Muscle layer of colon (tissue), 2 donors: Measurements from ENCODE around the gene MAB21L3.
"Not testable (repeated sequence)": the region's sequence is repeated elsewhere in the genome, so short reads cannot be mapped to it uniquely, and the experiment has no call there.

Experiments
- H3K27ac ChIP-seq: one replicate; pipeline ENCODE4 v1.7.0; 2013; ENCODE audit warnings: low read depth, mild to moderate bottlenecking, low read length, moderate library complexity
- H3K27me3 ChIP-seq, 2 donors: one replicate each; pipeline ENCODE4 v1.7.0; 2013; ENCODE audit warnings: low read length in 2 of 2, mild to moderate bottlenecking in 2 of 2; ENCODE audit not compliant: insufficient read depth in 2 of 2, control insufficient read depth in 1 of 2
- H3K36me3 ChIP-seq: one replicate; pipeline ENCODE4 v1.7.0; 2013; ENCODE audit warnings: mild to moderate bottlenecking, low read length; ENCODE audit not compliant: insufficient read depth
- H3K4me1 ChIP-seq: one replicate; pipeline ENCODE4 v1.7.0; 2013; ENCODE audit warnings: mild to moderate bottlenecking, low read length; ENCODE audit not compliant: insufficient read depth
- H3K4me3 ChIP-seq, 2 donors: one replicate each; pipeline ENCODE4 v1.7.0; 2013; ENCODE audit warnings: low read length in 2 of 2, low read depth in 1 of 2, mild to moderate bottlenecking in 1 of 2, moderate library complexity in 1 of 2
- H3K9ac ChIP-seq: one replicate; pipeline ENCODE4 v1.7.0; 2013; ENCODE audit warnings: low read length
- H3K9me3 ChIP-seq: one replicate; pipeline ENCODE4 v1.7.0; 2013; ENCODE audit warnings: mild to moderate bottlenecking, low read length
- donor health status: abdominal sarcoma.
- donor health status: Adenocarcinoma of cecum.

The MAB21L3 gene

GRCh38 chr1:116146447-116147113 lies 35.4 kb downstream of the MAB21L3 start:
- H3K36me3 ChIP-seq, H3K27ac ChIP-seq, H3K9me3 ChIP-seq, H3K9ac ChIP-seq, H3K4me3 ChIP-seq, H3K27me3 ChIP-seq: not testable (repeated sequence)
- H3K4me1 ChIP-seq = peaks cover 14% of the 10 kb centered on the region

GRCh38 chr1:116147114-116147510 lies 35.9 kb downstream of the MAB21L3 start:
- no peaks in the 10 kb centered on the region for H3K9me3 ChIP-seq
- no peak overlapping the region for H3K27ac ChIP-seq
- H3K4me3 ChIP-seq = no peak overlapping the region
- no peaks in the 10 kb centered on the region for H3K27me3 ChIP-seq
- no peaks in the 10 kb centered on the region for H3K36me3 ChIP-seq
- H3K4me1 ChIP-seq = peaks cover 18% of the 10 kb centered on the region
- H3K9ac ChIP-seq = no peak overlapping the region

GRCh38 chr1:116147972-116148371 lies 36.8 kb downstream of the MAB21L3 start:
- H3K9me3 ChIP-seq = no peaks in the 10 kb centered on the region
- no peak overlapping the region for H3K27ac ChIP-seq
- no peak overlapping the region for H3K4me3 ChIP-seq
- no peaks in the 10 kb centered on the region for H3K36me3 ChIP-seq
- no peak overlapping the region for H3K9ac ChIP-seq
- no peaks in the 10 kb centered on the region for H3K27me3 ChIP-seq
- H3K4me1 ChIP-seq = peaks cover 18% of the 10 kb centered on the region

- Histone ChIP-seq H3K9ac (no peak overlapping the region), H3K4me3 (no peak overlapping the region), H3K9me3 (no peaks in the 10 kb centered on the region), H3K4me1 (peaks cover 18% of the 10 kb centered on the region), H3K36me3 (no peaks in the 10 kb centered on the region), H3K27me3 (no peaks in the 10 kb centered on the region), H3K27ac (no peak overlapping the region)
Measured at GRCh38 chr1:116148967-116149366, 37.8 kb downstream of the MAB21L3 start.

GRCh38 chr1:116150368-116150767 lies 39.2 kb downstream of the MAB21L3 start:
- Histone ChIP-seq H3K4me3 (no peak overlapping the region), H3K36me3 (no peaks in the 10 kb centered on the region), H3K27ac (no peak overlapping the region), H3K9ac (no peak overlapping the region), H3K4me1 (peaks cover 18% of the 10 kb centered on the region), H3K27me3 (no peaks in the 10 kb centered on the region), H3K9me3 (no peaks in the 10 kb centered on the region)

GRCh38 chr1:116151739-116152576 lies 40.8 kb downstream of the MAB21L3 start:
- Histone ChIP-seq H3K4me1 (peaks cover 18% of the 10 kb centered on the region), H3K36me3 (no peaks in the 10 kb centered on the region), H3K27ac (no peak overlapping the region), H3K9me3 (no peaks in the 10 kb centered on the region), H3K4me3 (peak overlapping the region; percentile 55 to 59), H3K9ac (no peak overlapping the region), H3K27me3 (no peaks in the 10 kb centered on the region)

- no peaks in the 10 kb centered on the region for H3K27me3 ChIP-seq
- no peaks in the 10 kb centered on the region for H3K9me3 ChIP-seq
- peak overlapping the region; percentile 55 to 59 for H3K4me3 ChIP-seq
- no peaks in the 10 kb centered on the region for H3K36me3 ChIP-seq
- H3K4me1 ChIP-seq = peaks cover 18% of the 10 kb centered on the region
- no peak overlapping the region for H3K27ac ChIP-seq
- no peak overlapping the region for H3K9ac ChIP-seq
Measured at GRCh38 chr1:116152577-116152943, 41.4 kb downstream of the MAB21L3 start.

GRCh38 chr1:116152950-116153691 lies 41.9 kb downstream of the MAB21L3 start:
- no peak overlapping the region for H3K4me3 ChIP-seq
- peaks cover 18% of the 10 kb centered on the region for H3K4me1 ChIP-seq
- no peaks in the 10 kb centered on the region for H3K27me3 ChIP-seq
- no peaks in the 10 kb centered on the region for H3K36me3 ChIP-seq
- no peak overlapping the region for H3K27ac ChIP-seq
- H3K9ac ChIP-seq = no peak overlapping the region
- no peaks in the 10 kb centered on the region for H3K9me3 ChIP-seq

GRCh38 chr1:116153692-116154031 lies 42.5 kb downstream of the MAB21L3 start:
- Histone ChIP-seq H3K9ac (no peak overlapping the region), H3K4me3 (no peak overlapping the region), H3K9me3 (no peaks in the 10 kb centered on the region), H3K27ac (no peak overlapping the region), H3K27me3 (no peaks in the 10 kb centered on the region), H3K4me1 (peaks cover 18% of the 10 kb centered on the region), H3K36me3 (no peaks in the 10 kb centered on the region)

GRCh38 chr1:116154536-116154935 lies 43.3 kb downstream of the MAB21L3 start:
- Histone ChIP-seq H3K36me3 (no peaks in the 10 kb centered on the region), H3K27me3 (no peaks in the 10 kb centered on the region), H3K9me3 (no peaks in the 10 kb centered on the region), H3K4me3 (no peak overlapping the region), H3K4me1 (peaks cover 18% of the 10 kb centered on the region), H3K27ac (no peak overlapping the region), H3K9ac (no peak overlapping the region)

GRCh38 chr1:116157096-116157495 lies 45.9 kb downstream of the MAB21L3 start:
- H3K36me3 ChIP-seq = no peaks in the 10 kb centered on the region
- H3K9me3 ChIP-seq = no peaks in the 10 kb centered on the region
- no peak overlapping the region for H3K4me3 ChIP-seq
- no peaks in the 10 kb centered on the region for H3K27me3 ChIP-seq
- no peak overlapping the region for H3K9ac ChIP-seq
- H3K27ac ChIP-seq = no peak overlapping the region
- H3K4me1 ChIP-seq = no peaks in the 10 kb centered on the region
